Neural cell (in vitro differentiated cells): Measurements from ENCODE around the gene SLC6A3.

Source experiments
- CTCF ChIP-seq: fragments of 450-650 bp; IDR thresholded peaks from 2 replicates; pipeline ENCODE4 v1.5.1; 2014; ENCODE audit warnings: antibody characterized with exemption, mild to moderate bottlenecking, moderate library complexity; ENCODE audit not compliant: poor library complexity, severe bottlenecking
- EP300 ChIP-seq: fragments of 450-650 bp; conservative IDR thresholded peaks from 2 replicates; pipeline ENCODE4 v1.6.1; 2014; ENCODE audit warnings: antibody characterized with exemption, mild to moderate bottlenecking, moderate library complexity; ENCODE audit not compliant: poor library complexity, severe bottlenecking
- EZH2 ChIP-seq: fragments of 200-600, 300-800 bp; shearing (Covaris generic), sonication (generic); IDR thresholded peaks from 2 replicates; pipeline ENCODE4 v1.6.1; 2014; ENCODE audit warnings: antibody characterized with exemption, low read length, borderline replicate concordance, mild to moderate bottlenecking; ENCODE audit not compliant: insufficient read depth, poor library complexity, severe bottlenecking
- MXI1 ChIP-seq: fragments of 450-650 bp; conservative IDR thresholded peaks from 2 replicates; pipeline ENCODE4 v1.6.1; 2014; ENCODE audit warnings: antibody characterized with exemption, mild to moderate bottlenecking; ENCODE audit not compliant: poor library complexity, severe bottlenecking
- POLR2AphosphoS5 ChIP-seq: IDR thresholded peaks from 2 replicates; pipeline ENCODE4 v1.6.1; 2012
- RAD21 ChIP-seq: fragments of 450-650 bp; conservative IDR thresholded peaks from 2 replicates; pipeline ENCODE4 v1.6.1; 2014; ENCODE audit warnings: antibody characterized with exemption, mild to moderate bottlenecking, moderate library complexity
- REST ChIP-seq: IDR thresholded peaks from 2 replicates; pipeline ENCODE4 v1.6.1; 2012; ENCODE audit warnings: borderline replicate concordance
- SMC3 ChIP-seq: fragments of 450-650 bp; conservative IDR thresholded peaks from 2 replicates; pipeline ENCODE4 v1.6.1; 2014; ENCODE audit warnings: antibody characterized with exemption, mild to moderate bottlenecking, moderate library complexity; ENCODE audit not compliant: poor library complexity
- TAF1 ChIP-seq: IDR thresholded peaks from 2 replicates; pipeline ENCODE4 v1.6.1; 2012; ENCODE audit warnings: low read depth

- TF ChIP-seq CTCF: no peak
- no peak for TF ChIP-seq TAF1
- TF ChIP-seq POLR2AphosphoS5: no peak
- no peak for TF ChIP-seq EZH2
- TF ChIP-seq EP300: no peak
- no peak for TF ChIP-seq SMC3
- TF ChIP-seq REST: no peak
- no peak for TF ChIP-seq RAD21
- TF ChIP-seq MXI1: no peak
Observed at GRCh38 chr5:1437876-1438559, 7.2 kb downstream of the SLC6A3 start.
